ENCODE measurements around the gene LINC01488. TPM values are rescaled to one million over a fixed set of nuclear protein-coding genes. Genes with fewer than 3 reads are reported as not detected.

LINC01488 gene
- total RNA-seq, 4 donors from 2014 or later = not detected

GRCh38 chr11:69513663-69514224, 32.3 kb downstream of the LINC01488 start:
- in situ Hi-C loops (cut with MboI; ENCODE audit: low pct_ligation_motif_present in 1 of 4, low pct_unique_long_range_greater_than_20kb in 1 of 4, low sequenced_read_pairs in 3 of 4) = no loop called here
- Histone ChIP-seq H3K9me3 (no peaks in the 10 kb centered on the region), H3K36me3 (no peaks in the 10 kb centered on the region), H3K27me3 (no peaks in the 10 kb centered on the region), H3K27ac (no peak overlapping the region), H3K4me1 (no peaks in the 10 kb centered on the region), H3K4me3 (no peak overlapping the region)
- no peak for DNase-seq
- intact Hi-C loops (cut with DNase I; ENCODE audit: low total_unique reads) = no loop called here
- 80 to 93% methylated on average over 1 to 12 of the region's 12 CpGs for WGBS, 2 donors (ENCODE audit: low coverage in 1 of 2)
- TF ChIP-seq EP300 (IDR thresholded peaks at IDR 0.05; ENCODE audit: low read depth) (no peak), POLR2AphosphoS5 (IDR thresholded peaks at IDR 0.05) (no peak), CTCF (IDR thresholded peaks at IDR 0.05) (no peak), POLR2A (IDR thresholded peaks at IDR 0.05) (no peak)

GRCh38 chr11:69514771-69515170, 33.3 kb downstream of the LINC01488 start:
- no peaks in the 10 kb centered on the region for H3K36me3 ChIP-seq
- H3K27me3 ChIP-seq = no peaks in the 10 kb centered on the region
- H3K27ac ChIP-seq = no peak overlapping the region
- in situ Hi-C loops (cut with MboI; ENCODE audit: low pct_ligation_motif_present in 1 of 4, low pct_unique_long_range_greater_than_20kb in 1 of 4, low sequenced_read_pairs in 3 of 4) (no loop called here), intact Hi-C loops (cut with DNase I; ENCODE audit: low total_unique reads) (no loop called here)
- TF ChIP-seq POLR2AphosphoS5 (IDR thresholded peaks at IDR 0.05) (no peak), EP300 (IDR thresholded peaks at IDR 0.05; ENCODE audit: low read depth) (no peak)
- no peak overlapping the region for H3K4me3 ChIP-seq
- no peaks in the 10 kb centered on the region for H3K9me3 ChIP-seq
- WGBS, 2 donors (ENCODE audit: low coverage in 1 of 2) = 73 to 95% methylated on average over 2 to 5 of the region's 5 CpGs
- H3K4me1 ChIP-seq = no peaks in the 10 kb centered on the region
- no peak for DNase-seq

- in situ Hi-C loops (cut with MboI; ENCODE audit: low pct_ligation_motif_present in 1 of 4, low pct_unique_long_range_greater_than_20kb in 1 of 4, low sequenced_read_pairs in 3 of 4) (no loop called here), intact Hi-C loops (cut with DNase I; ENCODE audit: low total_unique reads) (loop anchor here (1.0 kb wide), 1 partner anchor 47 kb away; no protein-coding TSS in a partner anchor)
- H3K27ac ChIP-seq = no peak overlapping the region
- no peaks in the 10 kb centered on the region for H3K36me3 ChIP-seq
- H3K9me3 ChIP-seq = no peaks in the 10 kb centered on the region
- 73 to 86% methylated on average over 2 to 12 of the region's 12 CpGs for WGBS, 2 donors (ENCODE audit: low coverage in 1 of 2)
- no peaks in the 10 kb centered on the region for H3K4me1 ChIP-seq
- no peaks in the 10 kb centered on the region for H3K27me3 ChIP-seq
- no peak for TF ChIP-seq EP300 (IDR thresholded peaks at IDR 0.05; ENCODE audit: low read depth)
- no peak for TF ChIP-seq POLR2A (IDR thresholded peaks at IDR 0.05)
- TF ChIP-seq CTCF (IDR thresholded peaks at IDR 0.05) = no peak
- no peak for TF ChIP-seq POLR2AphosphoS5 (IDR thresholded peaks at IDR 0.05)
- no peak for DNase-seq
- H3K4me3 ChIP-seq = no peak overlapping the region
Observed at GRCh38 chr11:69515271-69516245, 34.1 kb downstream of the LINC01488 start.

- 93 to 100% methylated on average over 1 to 3 of the region's 3 CpGs for WGBS, 2 donors (ENCODE audit: low coverage in 1 of 2)
- in situ Hi-C loops (cut with MboI; ENCODE audit: low pct_ligation_motif_present in 1 of 4, low pct_unique_long_range_greater_than_20kb in 1 of 4, low sequenced_read_pairs in 3 of 4) (no loop called here), intact Hi-C loops (cut with DNase I; ENCODE audit: low total_unique reads) (loop anchor here (1.0 kb wide), 1 partner anchor 48 kb away; no protein-coding TSS in a partner anchor)
- Histone ChIP-seq H3K9me3 (no peaks in the 10 kb centered on the region), H3K4me3 (no peak overlapping the region), H3K27ac (no peak overlapping the region), H3K4me1 (no peaks in the 10 kb centered on the region), H3K36me3 (no peaks in the 10 kb centered on the region), H3K27me3 (no peaks in the 10 kb centered on the region)
- TF ChIP-seq EP300 (IDR thresholded peaks at IDR 0.05; ENCODE audit: low read depth) (no peak), POLR2A (IDR thresholded peaks at IDR 0.05) (no peak), POLR2AphosphoS5 (IDR thresholded peaks at IDR 0.05) (no peak), CTCF (IDR thresholded peaks at IDR 0.05) (no peak)
- no peak for DNase-seq
Observed at GRCh38 chr11:69516526-69516925, 35.1 kb downstream of the LINC01488 start.

Data from transverse colon (tissue), 4 donors.